Right lobe of liver (tissue), 6 donors: ENCODE results near the gene RCSD1. TPM values are rescaled to one million over a fixed set of nuclear protein-coding genes. Genes with fewer than 3 reads are reported as not detected.

Experiments used
- ATAC-seq, 4 donors: fragments of 200-7000 bp; cut with Tn5 transposase; one replicate each; pipeline ENCODE4 v1.9.1; 2020; ENCODE audit warnings: mild to moderate bottlenecking in 4 of 4, moderate library complexity in 4 of 4
- DNase-seq, 3 donors: peaks; one replicate each; pipeline ENCODE4 v3.0.0-alpha.2; 2020
- H3K27ac ChIP-seq, 3 donors: fragments of 200-600 bp; one replicate each; pipeline ENCODE4 v1.8.0; 2022
- H3K27me3 ChIP-seq, 2 donors: fragments of 200-600 bp; one replicate each; pipeline ENCODE4 v1.8.0; 2022
- H3K36me3 ChIP-seq, 4 donors: fragments of 200-600 bp; sonication (generic) in 1 of 4; one replicate each; pipeline versions ENCODE4 v1.5.1 to v1.8.0; 2017 to 2022; ENCODE audit warnings: control low read depth in 1 of 4
- H3K4me1 ChIP-seq, 4 donors: fragments of 200-600 bp; sonication (generic) in 1 of 4; one replicate each; pipeline versions ENCODE4 v1.5.1 to v1.8.0; 2017 to 2022; ENCODE audit warnings: control low read depth in 1 of 4
- H3K4me3 ChIP-seq, 3 donors: fragments of 200-600 bp; one replicate each; pipeline ENCODE4 v1.8.0; 2022
- H3K9me3 ChIP-seq, 4 donors: fragments of 200-600 bp; sonication (generic) in 1 of 4; one replicate each; pipeline versions ENCODE4 v1.5.1 to v1.8.0; 2017 to 2022; ENCODE audit warnings: control low read depth in 1 of 4
- CTCF ChIP-seq, 4 donors: fragments of 200-600 bp in 3 of 4; fragments of 450-650 bp in 1 of 4; IDR thresholded peaks; one replicate each; pipeline versions ENCODE4 v1.5.1 to v1.8.0; 2016 to 2022; ENCODE audit warnings: antibody characterized with exemption in 4 of 4, mild to moderate bottlenecking in 2 of 4
- POLR2A ChIP-seq: fragments of 450-650 bp; IDR thresholded peaks from one replicate; pipeline ENCODE4 v1.6.1; 2017; ENCODE audit warnings: antibody characterized with exemption, mild to moderate bottlenecking
- WGBS: methylation state at CpG from one replicate; pipeline ENCODE4 v1.1.6; 2018; ENCODE audit warnings: low coverage, low lambda C conversion rate; ENCODE audit not compliant: insufficient coverage; ENCODE audit errors: missing lambda C conversion rate; 5-methylcytosine and 5-hydroxymethylcytosine counted together
- intact Hi-C, 2 donors: fragments of 100-400 bp; cut with DNase I; formaldehyde crosslinking; loops; one replicate each; pipeline versions ENCODE4 v1.11.2 to v1.14.1; 2022
- total RNA-seq, 6 experiments: library from RNA; depleted of rRNA in 2 of 6; stranded (reverse); fragments of >200 nt in 2 of 6; fragmentation: NEBNext Ultra II Directional in 3 of 6; extraction: Animal tissue kit (Norgen Biotek cat#: 25700) in 3 of 6; gene quantifications; one replicate each; pipeline versions ENCODE4 v1.1.0 to v1.2.4, GENCODE V29; 2016 to 2023
- donor health status: DM: no; HTN: yes; CAD: no.
- donor health status: DM: no; HTN: no; CAD: no.
- donor health status: DM: no; HTN: no; CAD: no.
- donor health status: DM: no; HTN: yes; CAD: no.
- donor health status: DM: no; HTN: yes; CAD: no.

RCSD1 gene
- total RNA-seq, 6 experiments from 2014 or later: 2.4 to 8.4 (median 5.0) TPM

- ATAC-seq (no peak), DNase-seq (no peak)
- TF ChIP-seq CTCF (IDR thresholded peaks at IDR 0.05) (no peak), POLR2A (no peak)
- Histone ChIP-seq H3K9me3 (no peaks in the 10 kb centered on the region), H3K4me3 (no peak overlapping the region), H3K27ac (peak overlapping the region in 2 of 3 donors; percentile 40 to 87), H3K36me3 (no peaks in the 10 kb centered on the region), H3K4me1 (peaks cover 0 to 2% (median 0%) of the 10 kb centered on the region in 4 donors), H3K27me3 (no peaks in the 10 kb centered on the region)
- WGBS: 55% methylated on average over 4 of the region's 12 CpGs
- intact Hi-C loops: no loop called here
These were observed 1.1 kb upstream of the RCSD1 start for GRCh38 chr1:167628741-167629515.

- 19% methylated on average over 15 of the region's 16 CpGs for WGBS
- TF ChIP-seq POLR2A (no peak), CTCF (IDR thresholded peaks at IDR 0.05) (no peak)
- H3K9me3 ChIP-seq: no peaks in the 10 kb centered on the region
- peak overlapping the region; percentile 80 to 87 (median 84) for H3K27ac ChIP-seq
- no peaks in the 10 kb centered on the region for H3K36me3 ChIP-seq
- H3K4me3 ChIP-seq: peak overlapping the region; percentile 55 to 57 (median 55)
- H3K4me1 ChIP-seq: peaks cover 0 to 2% (median 0%) of the 10 kb centered on the region in 4 donors
- ATAC-seq (peak; percentile 9 to 43 (median 24)), DNase-seq (no peak)
- H3K27me3 ChIP-seq: no peaks in the 10 kb centered on the region
- intact Hi-C loops: no loop called here
These were observed 745 bp downstream of the RCSD1 start for GRCh38 chr1:167630568-167631385.

DNA sequence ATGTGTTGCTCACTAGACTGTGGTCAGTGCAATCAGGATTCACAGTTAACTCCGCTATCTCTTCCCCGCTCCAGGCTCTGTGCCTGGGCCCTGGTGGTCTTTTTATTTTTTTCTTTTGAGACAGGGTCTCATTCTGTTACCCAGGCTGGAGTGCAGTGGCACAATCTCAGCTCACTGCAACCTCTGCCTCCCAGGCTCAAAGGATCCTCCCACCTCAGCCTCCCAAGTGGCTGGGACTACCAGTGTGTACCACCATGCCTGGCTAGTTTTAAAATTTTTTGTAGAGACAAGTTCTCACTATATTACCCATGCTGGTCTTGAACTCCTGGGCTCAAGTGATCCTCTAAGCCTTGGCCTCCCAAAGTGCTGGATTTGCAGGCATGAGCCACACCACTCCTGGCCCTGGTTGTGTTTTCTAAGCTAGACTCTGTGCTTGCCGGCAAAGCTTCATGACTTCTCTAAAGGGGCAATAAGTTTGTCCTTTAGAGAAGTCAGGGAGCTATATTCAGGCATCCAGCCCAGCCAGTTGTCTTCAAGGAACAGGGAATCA is 1.4 kb downstream of the RCSD1 start:
- Histone ChIP-seq H3K27ac (peak overlapping the region in 2 of 3 donors; percentile 84 to 87), H3K4me1 (peaks cover 0 to 2% (median 0%) of the 10 kb centered on the region in 4 donors)
- ATAC-seq: no peak

More for the DNA sequence above, 1.4 kb downstream of the RCSD1 start:
- intact Hi-C loops: no loop called here
- no peaks in the 10 kb centered on the region for H3K9me3 ChIP-seq
- TF ChIP-seq CTCF (IDR thresholded peaks at IDR 0.05) (no peak), POLR2A (no peak)
- no peaks in the 10 kb centered on the region for H3K36me3 ChIP-seq
- DNase-seq: no peak
- H3K27me3 ChIP-seq: no peaks in the 10 kb centered on the region
- peak overlapping the region; percentile 55 to 57 (median 55) for H3K4me3 ChIP-seq
- WGBS: 46% methylated on average over 3 of the region's 3 CpGs
